HG03025 (cell line): Measurements from ENCODE around the gene STON1.
"Not testable (repeated sequence)": the region's sequence is repeated elsewhere in the genome, so short reads cannot be mapped to it uniquely, and the experiment has no call there.

Source experiments
- ATAC-seq: cut with Tn5 transposase; IDR thresholded peaks from one replicate; pipeline ENCODE4 v1.9.1; 2021; ENCODE audit warnings: mild to moderate bottlenecking, moderate library complexity; ENCODE audit not compliant: unreplicated experiment, low FRiP score

STON1 gene

DNA sequence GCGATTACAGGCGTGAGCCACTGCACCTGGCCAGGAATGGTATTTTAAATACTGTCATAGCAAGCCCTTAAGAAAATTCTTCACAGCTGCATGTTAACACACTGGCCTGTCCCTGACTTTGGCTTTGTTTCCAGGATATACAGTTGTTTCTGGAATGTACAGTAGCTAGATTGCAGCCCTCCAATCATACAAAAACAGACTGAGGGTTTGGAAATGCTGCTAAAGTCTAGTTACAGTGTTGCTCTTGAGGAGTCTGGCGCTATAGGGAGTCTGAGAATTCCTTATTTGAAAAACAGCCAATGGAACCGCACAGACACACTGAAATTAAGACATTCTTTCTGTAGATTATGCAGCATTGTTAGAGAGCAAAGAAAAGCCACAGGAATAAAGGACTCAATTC lies 37.7 kb downstream of the STON1 start:
- ATAC-seq: no peak

DNA sequence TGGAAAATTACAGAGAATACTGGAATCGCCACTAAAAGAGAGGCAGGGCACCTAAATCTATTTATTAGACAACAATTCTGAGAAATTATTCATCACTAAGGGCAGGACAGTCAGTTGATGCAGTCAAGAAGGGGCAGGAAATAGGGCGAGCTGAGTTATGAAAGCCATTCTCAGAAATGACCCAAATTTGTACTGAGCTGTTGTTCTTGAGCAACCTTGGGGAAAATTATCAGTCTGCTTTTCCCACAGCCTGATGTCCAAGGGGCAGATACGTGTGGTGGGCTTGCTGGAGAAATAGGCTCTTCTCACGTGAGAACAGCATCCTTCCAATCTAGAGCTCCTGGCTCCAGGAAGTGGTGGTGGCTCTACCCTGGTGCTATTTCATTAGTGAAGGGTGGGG lies 38.6 kb downstream of the STON1 start:
- ATAC-seq: no peak

DNA sequence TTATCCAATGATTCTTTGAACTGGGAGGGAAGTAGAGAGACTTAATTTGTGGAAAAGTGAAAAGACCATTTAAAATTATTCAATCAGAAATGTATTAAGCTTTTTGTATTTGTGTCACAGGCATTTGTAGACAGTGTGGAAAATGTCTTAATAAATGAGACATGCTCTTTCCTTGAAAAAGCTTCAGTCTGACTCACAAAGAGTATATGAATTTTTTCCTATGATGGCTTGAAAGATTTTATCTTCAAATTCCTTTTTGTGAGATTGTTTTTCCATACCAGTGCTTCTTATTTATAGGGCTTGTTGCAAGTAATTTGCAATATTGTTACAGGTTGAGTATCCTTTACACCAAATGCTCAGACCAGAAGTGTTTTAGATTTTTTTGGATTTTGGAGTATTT lies 39.5 kb downstream of the STON1 start:
- ATAC-seq: no peak

DNA sequence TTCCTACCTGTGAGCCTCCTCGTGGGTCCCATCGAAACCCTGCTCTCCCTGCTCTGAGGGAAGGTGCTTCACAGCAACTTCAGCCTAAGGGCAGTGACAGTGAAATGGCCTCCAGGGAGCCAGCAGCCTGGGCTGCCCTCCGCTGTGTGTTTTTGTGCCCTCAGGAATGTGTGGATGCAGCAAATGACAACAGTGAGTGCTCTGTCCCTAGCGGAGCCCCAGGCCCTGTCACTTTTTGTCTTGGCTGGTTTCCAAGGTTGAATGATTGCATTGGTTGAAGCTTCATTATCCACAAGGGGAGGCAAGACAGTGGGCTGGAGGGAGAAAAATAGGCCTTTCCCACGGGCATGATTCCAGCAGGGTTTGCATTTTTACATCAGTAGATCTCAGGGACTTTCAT lies 42.9 kb downstream of the STON1 start:
- ATAC-seq: no peak

DNA sequence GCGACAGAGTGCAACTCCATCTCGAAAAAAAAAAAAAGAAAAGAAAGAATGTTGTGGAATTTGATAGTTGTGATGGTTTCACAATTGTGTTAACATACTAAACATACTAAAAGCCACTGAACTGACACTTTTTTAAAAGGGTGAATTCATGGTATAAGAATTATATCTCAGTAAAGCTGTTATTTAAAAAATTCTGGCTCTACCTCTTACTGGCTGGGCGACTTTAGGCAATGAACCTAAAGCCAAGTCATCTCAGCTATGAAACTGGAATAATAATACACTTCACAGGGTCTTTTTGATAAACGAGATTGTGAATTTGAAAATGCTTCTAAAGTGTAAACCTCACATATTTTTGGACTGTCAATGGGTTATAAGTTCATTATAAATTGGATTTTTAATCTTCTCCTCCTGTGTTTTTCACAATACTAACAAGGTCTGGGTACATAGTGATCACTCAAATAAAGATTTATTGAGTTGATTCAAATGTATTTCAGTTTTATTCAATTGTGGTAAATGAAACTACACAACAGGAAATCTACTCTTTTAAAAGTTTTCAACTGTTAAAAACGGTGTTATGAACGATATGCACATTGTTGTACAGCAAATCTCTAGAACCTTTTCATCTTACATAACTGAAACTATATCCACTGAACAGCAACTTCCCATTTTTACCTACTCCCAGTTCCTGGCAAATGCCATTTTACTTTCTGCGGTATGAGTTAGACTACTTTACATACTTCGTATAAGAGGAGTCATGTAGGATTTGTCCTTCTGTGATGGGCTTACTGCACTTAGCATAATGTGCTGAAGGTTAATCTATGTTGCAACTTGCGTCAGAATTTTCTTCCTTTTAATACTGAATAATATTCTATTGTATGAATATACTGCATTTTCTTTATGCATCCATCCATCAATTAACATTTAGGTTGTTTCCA lies 44.7 kb downstream of the STON1 start:
- no peak for ATAC-seq

DNA sequence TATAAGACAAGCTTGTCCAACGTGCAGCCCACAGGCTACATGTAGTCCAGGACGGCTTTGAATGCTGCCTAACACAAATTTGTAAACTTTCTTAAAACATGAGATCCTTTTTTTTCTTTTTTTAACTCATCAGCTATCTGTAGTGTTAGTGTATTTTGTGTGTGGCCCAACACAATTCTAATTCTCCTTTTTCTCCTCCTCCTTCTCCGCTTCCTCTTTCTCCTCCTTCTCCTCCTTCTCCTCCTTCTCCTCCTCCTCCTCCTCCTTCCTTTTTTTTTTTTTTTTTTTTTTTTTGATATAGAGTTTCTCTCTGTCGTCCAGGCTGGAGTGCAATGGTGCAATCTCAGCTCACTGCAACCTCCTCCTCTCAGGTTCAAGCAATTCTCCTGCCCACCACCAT lies 48.4 kb downstream of the STON1 start:
- ATAC-seq: no peak

DNA sequence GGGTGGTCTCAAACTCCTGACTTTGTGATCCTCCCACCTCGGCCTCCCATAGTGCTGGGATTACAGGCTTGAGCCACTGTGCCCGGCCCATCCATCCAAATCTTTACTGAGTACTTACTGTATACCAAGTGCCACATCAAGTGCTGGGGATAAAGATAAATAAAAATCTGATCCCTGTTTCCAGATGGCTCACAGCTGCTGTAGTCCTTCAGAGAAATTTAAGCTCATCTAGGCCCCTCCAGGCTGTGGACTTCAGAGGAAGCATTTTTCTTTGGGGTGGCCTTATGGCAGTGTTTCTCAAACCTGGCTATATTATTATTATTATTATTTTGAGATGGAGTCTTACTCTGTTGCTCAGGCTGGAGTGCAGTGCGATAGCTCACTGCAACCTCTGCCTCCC lies 54.0 kb downstream of the STON1 start:
- no peak for ATAC-seq

DNA sequence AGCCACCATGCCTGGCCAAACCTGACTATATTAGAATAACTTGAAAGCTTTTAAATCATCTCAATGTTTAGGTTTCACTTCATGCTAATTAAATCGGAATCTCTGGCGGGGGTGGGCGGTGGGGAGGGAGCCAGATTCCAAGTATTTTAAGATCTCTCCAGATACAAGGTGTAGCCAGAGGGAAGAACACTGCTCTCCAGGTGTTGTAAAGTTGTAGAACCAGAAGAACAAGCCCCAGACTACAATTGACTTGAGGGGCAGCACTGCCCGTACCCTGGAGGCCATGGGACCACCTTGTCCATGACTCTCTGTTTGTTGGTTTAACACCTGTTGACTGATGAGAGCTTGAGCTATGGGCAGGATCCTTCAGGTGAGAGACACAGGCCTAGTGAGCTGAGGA lies 54.6 kb downstream of the STON1 start:
- ATAC-seq: no peak

DNA sequence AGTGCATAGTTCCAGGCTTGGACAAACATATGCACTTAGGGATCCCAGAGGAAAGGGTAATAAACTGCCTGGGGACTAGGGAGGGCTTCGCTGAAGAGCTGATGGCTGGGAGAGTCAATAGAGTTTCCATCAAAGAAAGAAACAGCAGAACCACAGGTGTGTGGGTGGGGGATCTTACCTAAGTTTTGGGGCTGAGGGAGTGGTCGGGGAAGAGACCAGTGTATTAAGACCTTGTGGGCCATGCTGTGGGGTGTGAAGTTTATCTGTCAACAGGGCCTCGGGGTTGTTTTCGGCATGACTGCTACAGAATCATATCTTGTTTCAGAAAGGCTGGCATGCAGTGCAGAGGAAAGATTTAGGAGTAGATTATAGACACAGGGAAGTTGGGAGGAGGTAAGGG lies 56.5 kb downstream of the STON1 start:
- no peak for ATAC-seq

DNA sequence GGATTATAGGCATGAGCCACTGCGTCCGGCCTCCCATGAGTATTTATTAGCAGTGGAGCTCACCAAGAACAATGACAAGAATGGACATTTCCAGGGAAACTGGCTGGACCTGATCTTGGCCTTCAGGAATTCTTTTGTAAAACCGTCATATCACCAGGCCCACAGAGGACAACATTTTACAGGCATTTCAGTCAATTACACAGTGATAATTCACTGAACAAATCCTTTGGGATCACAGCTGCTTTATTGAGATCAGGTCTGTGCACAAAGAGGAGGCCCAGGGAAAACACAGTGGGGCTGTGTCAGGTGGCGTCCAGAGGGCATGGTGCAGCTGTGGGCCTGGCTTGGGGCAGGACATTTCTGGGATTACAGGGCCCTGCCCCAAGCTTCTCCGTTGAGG lies 57.6 kb downstream of the STON1 start:
- ATAC-seq: no peak

DNA sequence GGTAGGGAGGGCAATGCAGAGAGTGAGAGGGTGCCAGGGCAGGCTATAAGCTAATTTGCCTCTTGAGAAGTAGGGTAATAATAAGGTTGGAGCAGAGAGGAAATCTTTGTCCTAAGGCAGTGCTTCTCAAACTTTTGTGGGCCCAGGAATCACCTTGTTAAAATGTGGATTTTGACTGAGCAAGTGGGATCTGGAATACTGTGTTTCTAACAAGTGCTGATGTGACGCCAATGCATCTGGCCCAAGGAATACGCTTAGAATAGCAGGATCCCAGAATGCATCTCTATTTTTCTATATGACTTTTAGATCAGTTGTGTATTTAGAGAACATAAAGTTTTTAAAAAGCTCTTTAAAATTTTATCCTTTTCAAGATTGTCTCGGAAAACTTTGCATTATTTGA lies 58.0 kb downstream of the STON1 start:
- no peak for ATAC-seq

DNA sequence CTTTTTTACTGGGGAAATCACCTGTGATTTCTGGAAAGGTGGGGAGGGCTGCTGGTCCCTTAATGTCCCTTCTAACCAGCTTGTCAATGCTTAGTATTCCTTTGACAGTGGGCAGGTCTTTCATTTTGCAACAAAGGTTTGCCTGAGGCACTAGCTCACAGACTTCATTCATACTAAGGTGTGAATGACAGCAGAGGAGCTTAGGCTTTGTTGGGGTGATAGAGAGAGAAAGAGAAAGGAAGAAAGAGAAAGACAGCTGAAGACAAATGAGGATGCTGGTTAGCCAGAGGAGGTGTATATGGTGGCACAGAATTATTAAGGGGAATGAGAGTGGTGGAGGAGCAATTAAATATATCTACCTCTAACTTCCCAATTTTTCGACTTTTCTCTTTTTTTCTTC lies 58.8 kb downstream of the STON1 start:
- no peak for ATAC-seq

DNA sequence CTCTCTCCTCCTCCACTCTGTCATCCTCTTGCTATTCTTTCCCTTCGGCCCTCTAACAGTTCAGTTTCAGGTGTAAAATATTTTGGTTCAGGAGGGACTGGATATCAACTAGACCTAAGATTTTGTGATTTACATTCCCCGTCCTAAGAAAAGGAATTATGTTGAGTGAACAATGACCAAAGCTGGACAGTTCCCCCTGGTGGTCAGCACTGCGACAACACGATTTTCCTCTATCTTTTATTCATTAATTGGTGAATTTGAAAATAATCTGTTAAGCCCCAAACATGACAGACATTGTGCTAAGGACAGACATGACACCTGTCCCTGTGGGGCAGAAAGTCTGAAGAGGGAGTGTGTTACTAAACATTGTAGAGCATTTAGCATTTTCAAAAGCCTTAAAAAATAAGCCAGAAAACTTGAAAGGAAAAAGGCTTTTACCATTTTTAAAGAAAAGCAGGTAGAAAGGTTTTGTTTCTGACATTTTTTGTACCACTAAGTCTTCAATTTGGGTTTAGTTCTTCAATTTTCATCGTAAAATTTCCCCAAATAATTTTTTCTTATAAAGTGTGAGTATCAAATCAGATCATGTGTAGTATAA lies 59.3 kb downstream of the STON1 start:
- ATAC-seq: no peak

DNA sequence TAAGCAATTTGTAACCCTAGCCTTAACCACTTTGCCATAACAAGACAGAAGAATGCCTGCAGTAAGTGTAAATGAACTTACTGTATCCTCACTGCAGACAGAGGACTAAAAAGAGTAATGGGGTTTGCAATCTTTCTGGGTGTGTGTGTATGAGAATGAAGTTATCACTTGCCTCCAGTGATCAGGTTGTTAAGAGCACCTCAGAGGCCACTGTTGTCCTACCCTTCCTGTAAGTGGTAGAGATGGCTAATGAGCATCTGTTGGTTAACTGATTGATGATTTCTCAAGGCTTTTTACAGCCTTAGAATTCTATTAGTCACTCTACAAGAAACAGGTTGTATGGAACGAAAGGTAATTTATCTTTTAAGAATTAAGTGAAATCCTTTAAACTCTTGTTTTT lies 60.1 kb downstream of the STON1 start:
- no peak for ATAC-seq

DNA sequence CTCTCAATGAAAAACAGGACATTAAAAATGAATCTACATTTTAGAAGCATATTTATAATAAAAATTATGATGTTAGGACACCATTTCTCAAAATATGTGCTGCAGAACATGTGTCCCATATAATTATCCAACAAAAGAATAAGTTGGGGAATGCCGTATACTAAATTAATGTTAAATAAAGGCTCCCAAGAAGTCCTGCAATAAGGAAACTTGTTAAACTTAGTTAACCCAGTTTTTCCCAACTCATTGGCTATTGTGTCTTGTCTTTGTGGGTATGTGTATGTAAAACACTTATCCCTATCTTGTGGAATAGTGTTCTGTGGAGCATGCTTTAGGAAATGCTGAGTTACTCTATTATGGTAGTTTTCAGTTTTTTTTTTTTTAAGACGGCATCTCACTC lies 62.1 kb downstream of the STON1 start:
- ATAC-seq: no peak

DNA sequence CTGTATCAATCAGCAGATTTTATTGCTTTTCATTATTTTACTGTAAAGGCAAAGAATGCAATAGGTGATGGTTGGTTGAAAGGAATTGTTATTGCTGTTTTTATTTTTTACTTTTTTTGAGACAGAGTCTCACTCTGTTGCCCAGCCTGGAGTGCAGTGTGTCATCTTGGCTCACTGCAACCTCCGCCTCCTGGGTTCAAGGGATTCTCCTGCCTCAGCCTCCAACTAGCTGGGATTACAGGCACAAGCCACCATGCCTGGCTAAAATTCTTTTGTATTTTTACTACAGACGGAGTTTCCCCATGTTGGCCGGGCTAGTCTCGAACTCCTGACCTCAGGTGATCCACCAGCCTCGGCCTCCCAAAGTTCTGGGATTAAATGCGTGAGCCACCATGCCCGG lies 66.8 kb downstream of the STON1 start:
- ATAC-seq: not testable (repeated sequence)

DNA sequence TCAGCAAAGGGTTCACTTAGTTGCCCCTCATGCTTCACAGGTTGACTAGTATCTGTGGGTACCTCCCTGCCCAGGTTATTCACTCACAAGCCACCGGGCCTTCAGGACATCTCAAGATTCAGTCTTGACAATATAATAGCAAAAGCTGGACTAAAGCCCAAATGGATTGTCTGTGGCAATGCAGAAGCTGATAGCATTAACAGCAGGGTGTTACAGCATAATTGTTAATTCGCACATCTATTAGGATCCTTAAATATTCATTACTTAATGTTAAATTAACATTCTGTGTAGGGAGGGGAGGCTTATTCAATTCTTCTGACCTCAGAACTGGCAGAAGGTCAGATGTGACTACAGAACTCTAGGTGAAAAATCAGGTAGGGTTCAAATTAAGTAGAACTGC lies 67.5 kb downstream of the STON1 start:
- ATAC-seq: no peak

DNA sequence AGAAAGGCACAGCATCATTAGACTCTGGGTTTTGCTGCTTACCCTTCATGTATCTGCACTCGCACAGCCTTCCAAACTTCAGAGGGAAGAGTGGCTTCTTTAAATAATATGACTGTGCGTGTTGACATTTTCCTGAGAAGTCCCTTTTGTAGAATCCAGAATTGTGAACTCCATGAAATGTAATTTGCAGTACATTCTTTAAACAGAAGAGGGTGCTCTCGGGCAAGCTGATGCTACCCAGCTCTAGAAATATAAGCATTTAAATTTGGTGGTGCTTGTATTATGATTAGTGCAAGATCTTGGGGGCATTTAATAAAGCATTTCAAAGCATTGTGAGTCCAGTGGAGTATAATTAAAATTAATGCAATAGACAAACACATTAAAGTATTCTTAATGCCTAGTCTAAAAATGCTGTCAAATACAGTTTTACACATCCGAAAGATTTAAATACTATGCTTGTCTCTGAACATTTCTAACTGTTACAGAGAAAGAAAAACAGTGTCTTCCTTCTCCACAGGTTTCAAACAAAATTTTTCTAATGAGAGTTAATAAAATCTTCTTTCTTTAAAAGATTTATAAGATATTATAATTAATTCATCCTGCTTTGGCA lies 70.4 kb downstream of the STON1 start:
- ATAC-seq: no peak

DNA sequence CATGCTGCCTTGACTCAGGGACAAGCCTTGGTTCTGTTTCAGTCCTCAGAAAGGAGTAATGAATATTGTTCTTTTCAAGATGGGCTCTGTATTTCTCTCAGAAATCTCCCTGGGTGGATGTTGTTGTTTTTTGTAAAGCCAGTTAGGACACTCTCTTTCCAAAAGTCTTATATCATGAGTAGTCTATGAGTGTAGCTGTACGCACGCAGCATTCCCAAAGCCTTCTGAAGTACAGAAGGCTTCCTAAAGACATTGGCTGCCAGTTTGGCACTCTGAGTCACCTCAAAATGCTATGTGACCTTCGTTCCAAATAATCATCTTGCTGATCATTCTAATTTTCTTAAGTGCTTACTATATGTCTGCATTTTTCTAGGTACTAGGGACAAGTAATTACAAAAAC lies 71.0 kb downstream of the STON1 start:
- ATAC-seq: no peak

DNA sequence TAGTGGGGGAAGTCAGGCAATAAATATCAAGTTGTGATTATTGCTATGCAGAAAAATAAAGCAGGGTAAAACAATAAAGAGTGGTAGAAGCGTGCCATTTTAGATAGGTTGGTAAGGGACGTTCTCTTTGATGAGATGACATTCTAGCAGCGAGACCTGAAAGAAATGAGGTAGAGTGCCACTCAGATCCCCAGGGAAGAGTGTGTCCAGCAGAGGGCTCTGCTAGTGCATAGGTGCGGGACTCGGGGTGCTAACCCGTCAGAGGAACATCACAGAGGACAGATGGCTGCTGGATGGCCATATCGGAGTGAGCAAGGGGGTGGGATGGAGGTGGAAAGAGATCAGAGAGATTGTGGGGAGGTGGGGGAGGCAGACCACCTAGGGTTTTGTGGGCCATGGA lies 71.4 kb downstream of the STON1 start:
- no peak for ATAC-seq

DNA sequence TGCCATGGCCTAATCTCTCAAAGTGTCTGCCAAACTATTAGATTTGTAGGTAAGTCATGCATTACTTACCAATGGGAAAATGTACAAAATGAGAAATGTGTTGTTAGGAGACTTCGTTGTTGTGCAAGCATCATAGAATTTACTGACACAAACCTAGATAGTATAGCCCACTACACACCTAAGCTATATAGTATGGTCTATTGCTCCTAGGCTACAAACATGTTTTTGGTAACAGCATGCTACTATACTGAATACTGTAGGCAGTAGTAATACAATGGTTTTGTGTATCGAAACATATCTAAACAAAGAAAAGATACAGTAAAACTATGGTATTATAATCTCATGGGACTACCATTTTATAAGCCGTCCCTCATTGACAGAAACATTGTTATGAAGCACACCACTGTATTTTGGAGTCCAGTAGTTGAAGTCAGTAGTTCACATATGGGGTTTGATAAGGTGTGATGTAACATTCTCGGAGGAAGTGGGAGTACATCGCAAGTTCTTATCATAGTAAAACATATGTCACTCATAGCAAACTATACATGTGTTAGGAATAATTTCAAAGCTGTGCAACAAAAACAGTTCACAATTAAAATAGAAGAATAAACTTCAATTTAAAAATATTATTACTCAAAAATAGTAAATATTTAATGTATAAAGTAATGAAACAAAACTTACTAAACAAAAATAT lies 75.7 kb downstream of the STON1 start:
- no peak for ATAC-seq
